GM18870 (cell line): ENCODE data around the gene WDR4.
"Not testable (repeated sequence)": the region's sequence is repeated elsewhere in the genome, so short reads cannot be mapped to it uniquely, and the experiment has no call there.

ENCODE experiments used
- ATAC-seq: cut with Tn5 transposase; IDR thresholded peaks from one replicate; pipeline ENCODE4 v1.9.1; 2021; ENCODE audit warnings: moderate library complexity; ENCODE audit not compliant: unreplicated experiment

WDR4 gene

GRCh38 chr21:42878993-42879787, at the start of gene WDR4:
Gene WDR4, minus strand, starts transcription at chr21:42879539. Its CDS starts 44 bp downstream, at chr21:42879495.
- ATAC-seq = peak; percentile 76

GRCh38 chr21:42927474-42928200, 48.3 kb upstream of the WDR4 start:
- not testable (repeated sequence) for ATAC-seq

- no peak for ATAC-seq
These were observed 46.0 kb upstream of the WDR4 start, which contains the start of gene ERVH48-1 for GRCh38 chr21:42925114-42925926. Gene ERVH48-1, minus strand, starts transcription at chr21:42925630. Its CDS starts 6,624 bp downstream, at chr21:42919006.

- ATAC-seq = no peak
These were observed 45.1 kb upstream of the WDR4 start for GRCh38 chr21:42924433-42924751.

- no peak for ATAC-seq
These were observed 44.5 kb upstream of the WDR4 start for GRCh38 chr21:42923553-42924432.

GRCh38 chr21:42922918-42923317, 43.6 kb upstream of the WDR4 start:
- ATAC-seq = no peak

- ATAC-seq = no peak
These were observed 42.6 kb upstream of the WDR4 start for GRCh38 chr21:42921927-42922326.

GRCh38 chr21:42918291-42918690, 39.0 kb upstream of the WDR4 start:
- ATAC-seq = no peak

- no peak for ATAC-seq
These were observed 34.1 kb upstream of the WDR4 start for GRCh38 chr21:42913476-42913875.

GRCh38 chr21:42911920-42912319, 32.6 kb upstream of the WDR4 start:
- not testable (repeated sequence) for ATAC-seq

GRCh38 chr21:42908484-42908883, 29.1 kb upstream of the WDR4 start:
- ATAC-seq = not testable (repeated sequence)

GRCh38 chr21:42906233-42906632, 26.9 kb upstream of the WDR4 start:
- no peak for ATAC-seq

GRCh38 chr21:42905195-42905594, 25.9 kb upstream of the WDR4 start:
- no peak for ATAC-seq

GRCh38 chr21:42903817-42904216, 24.5 kb upstream of the WDR4 start:
- no peak for ATAC-seq

GRCh38 chr21:42900446-42900845, 21.1 kb upstream of the WDR4 start:
- ATAC-seq = no peak

GRCh38 chr21:42892931-42893755, 13.8 kb upstream of the WDR4 start, which contains the start of gene NDUFV3:
Gene NDUFV3, plus strand, starts transcription at chr21:42893309. Its CDS starts 25 bp downstream, at chr21:42893334.
- ATAC-seq = peak; percentile 82

- ATAC-seq = peak; percentile 16
These were observed 13.2 kb upstream of the WDR4 start for GRCh38 chr21:42892582-42892930.

GRCh38 chr21:42887326-42887725, 8.0 kb upstream of the WDR4 start:
- no peak for ATAC-seq

GRCh38 chr21:42883921-42884320, 4.6 kb upstream of the WDR4 start:
- ATAC-seq = no peak

- ATAC-seq = no peak
These were observed 1.0 kb upstream of the WDR4 start for GRCh38 chr21:42880352-42880751.
